GM18519 (cell line): ENCODE data around the gene POU3F1.

Source experiments
- ATAC-seq: cut with Tn5 transposase; IDR thresholded peaks from one replicate; pipeline ENCODE4 v1.9.1; 2021; ENCODE audit warnings: mild to moderate bottlenecking, moderate library complexity; ENCODE audit not compliant: unreplicated experiment, low FRiP score

POU3F1 gene

DNA sequence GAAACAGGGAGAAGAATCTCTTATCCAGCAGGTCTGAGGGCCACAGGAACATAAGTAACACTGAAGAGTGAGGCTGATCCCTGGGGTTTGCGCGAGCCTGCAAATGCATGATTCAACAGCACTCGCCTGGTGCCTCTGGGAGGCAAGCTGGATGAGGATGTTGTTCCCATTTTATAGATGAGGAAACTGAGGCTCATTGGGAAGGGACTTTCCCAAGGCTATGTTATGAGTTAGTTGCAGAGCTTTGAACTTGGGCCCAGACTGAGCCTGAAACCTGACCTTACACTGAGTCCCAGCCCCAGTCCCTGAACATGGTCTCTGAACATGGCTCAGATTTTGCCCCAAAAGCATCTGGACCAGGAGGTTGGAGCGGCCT is 27.7 kb upstream of the POU3F1 start:
- ATAC-seq = no peak

DNA sequence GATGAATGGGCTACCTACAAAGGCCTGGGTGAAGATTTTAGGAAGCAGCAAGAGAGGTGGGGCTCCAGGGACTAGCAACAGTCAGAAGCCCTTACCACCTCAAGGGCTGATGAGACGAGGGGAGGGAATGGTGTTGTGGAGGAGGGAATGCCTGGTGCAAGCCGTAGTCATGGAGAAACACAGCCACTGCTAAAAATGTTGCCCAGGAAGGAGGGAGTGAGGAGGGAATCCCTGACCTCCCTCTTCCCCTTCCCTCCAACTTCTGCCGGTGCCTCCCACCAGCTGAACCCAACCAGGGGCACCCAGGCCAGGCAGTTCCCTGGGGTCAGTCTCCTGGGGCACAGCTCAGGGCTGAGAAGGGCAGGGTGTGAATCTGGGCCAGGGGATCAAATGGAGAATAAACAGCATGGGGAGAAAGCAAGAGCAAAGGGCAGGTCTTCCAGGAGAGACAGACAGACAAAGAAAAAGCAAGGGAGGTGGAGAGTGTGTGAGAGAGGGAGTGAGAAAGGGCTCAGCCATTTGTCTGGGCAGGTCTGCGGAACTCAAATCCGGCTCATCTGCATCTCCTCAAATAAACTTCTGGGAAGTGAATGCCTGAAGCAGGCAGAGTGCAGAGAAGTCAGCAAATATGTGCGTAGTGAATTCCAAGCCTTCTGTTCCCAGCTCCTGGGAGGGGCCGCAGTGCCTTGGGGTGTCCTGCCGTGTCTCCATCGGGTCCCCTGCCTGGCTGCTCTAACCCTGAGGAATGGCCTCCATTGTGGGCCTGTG is 27.1 kb upstream of the POU3F1 start:
- ATAC-seq = no peak

DNA sequence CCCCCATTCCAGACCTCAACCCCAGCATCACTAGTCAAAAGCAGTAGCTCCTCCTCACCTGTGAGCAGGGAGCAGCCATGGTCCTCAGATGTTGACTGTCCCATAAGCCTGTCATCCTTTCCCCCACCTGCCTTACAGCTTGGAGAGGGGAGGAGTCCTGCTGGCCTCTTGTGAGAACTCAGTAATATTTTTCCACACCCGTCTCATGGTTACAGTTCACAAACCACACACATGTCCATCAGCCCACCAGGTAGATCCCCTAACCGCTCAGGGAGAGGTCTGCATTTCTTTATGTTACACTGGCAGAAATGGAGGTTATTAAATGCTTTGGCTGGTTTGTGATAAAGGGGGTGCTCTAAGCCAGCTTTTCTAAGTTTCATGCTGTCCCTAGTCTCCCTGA is 26.3 kb upstream of the POU3F1 start:
- ATAC-seq = no peak

DNA sequence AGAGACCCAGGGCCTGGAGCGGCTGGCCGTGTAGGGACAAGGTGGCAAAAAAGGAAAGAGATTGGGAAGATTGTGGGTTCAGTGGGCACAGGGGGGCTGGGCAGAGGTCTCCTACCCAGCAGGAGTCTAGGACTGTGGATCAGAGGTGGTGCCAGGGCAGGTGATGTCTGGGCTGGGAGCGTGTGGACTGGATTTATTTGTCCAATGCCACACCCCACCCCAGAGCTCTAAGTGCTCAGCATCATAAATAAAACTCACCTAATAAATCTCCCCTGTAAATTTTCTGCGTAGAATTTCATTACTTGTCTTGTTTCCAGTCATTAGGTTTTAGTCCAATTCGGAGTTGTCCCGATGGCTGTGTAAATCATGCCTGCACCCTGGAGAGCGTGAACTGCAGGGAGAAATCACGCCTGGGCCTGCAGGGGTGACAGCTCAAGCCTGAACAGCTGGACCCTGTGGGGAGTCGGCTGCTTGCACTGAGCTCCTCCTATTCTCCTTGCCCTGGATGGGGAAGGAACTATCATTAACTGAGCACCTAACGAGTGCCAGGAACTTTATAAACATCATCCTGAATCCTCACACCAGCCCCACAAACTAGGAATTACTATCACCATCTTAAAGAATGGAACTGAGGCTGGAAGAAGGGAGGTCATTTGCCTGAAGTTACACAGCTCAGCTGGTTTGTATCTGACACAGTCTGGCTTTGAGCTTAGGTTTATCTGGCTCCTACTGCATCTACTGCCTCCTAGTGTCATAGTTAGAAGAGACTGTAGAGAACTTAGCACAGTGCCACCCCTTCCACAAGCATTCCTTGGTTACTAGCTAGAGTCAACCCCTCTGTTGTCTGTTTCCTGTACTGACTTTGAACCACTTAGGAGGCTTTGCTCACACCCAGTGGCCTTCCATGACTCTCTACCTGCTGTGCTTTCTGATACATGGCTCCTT is 25.0 kb upstream of the POU3F1 start:
- ATAC-seq = no peak

DNA sequence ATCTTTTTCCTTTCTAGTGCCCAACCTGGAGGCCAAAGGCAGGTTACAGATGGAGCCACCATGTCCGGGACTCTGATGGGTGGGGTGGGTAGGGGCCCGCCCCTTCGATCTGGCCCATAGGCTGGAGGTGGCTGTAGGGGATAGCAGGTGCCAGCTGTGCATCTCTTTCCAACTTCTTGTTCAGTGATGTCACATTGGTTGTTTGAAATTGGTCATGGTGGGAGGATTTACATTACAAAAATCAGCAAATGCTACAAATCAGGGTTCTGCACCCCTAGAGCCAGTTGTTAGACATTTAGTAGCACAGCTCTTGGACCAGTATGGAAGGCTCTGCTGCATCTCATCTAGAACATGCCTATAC is 22.4 kb upstream of the POU3F1 start:
- ATAC-seq = no peak

DNA sequence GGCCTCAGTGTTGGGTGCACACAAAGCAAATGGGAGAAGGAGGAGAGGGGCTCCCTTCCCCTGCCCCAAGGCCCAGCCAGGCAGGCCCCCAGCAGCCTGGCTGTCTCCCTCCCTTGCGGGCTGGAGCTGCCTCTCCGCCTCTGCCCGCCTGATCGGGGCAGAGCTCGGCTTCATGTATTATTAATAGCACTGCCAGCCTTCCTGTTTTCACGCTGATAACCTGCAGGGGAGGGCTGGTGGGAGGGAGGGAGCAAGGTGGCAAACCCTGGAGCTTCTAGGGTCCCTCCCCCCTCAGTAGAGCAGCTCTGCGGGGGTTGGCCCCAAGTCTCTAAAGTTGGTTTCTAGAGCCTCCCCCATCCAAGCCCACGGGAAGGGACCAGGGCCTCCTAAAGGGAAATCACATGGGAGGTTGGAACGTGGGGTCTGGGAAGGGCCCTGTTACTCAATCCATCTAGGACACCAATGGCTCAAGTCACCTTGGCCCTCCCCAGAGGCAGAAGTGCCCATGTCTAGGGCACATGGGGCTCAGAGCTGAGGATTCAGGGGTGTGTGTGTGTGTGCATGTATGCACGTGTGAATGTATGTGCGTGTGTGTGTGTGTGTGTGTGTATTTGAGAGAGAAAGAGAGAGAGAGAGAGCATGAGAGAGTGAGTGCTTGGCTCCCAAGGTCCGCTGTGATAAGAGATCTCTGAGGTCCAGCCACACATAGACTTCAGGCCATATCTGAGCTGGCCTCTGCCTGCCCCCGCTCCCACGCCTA is 21.8 kb upstream of the POU3F1 start:
- ATAC-seq = no peak

DNA sequence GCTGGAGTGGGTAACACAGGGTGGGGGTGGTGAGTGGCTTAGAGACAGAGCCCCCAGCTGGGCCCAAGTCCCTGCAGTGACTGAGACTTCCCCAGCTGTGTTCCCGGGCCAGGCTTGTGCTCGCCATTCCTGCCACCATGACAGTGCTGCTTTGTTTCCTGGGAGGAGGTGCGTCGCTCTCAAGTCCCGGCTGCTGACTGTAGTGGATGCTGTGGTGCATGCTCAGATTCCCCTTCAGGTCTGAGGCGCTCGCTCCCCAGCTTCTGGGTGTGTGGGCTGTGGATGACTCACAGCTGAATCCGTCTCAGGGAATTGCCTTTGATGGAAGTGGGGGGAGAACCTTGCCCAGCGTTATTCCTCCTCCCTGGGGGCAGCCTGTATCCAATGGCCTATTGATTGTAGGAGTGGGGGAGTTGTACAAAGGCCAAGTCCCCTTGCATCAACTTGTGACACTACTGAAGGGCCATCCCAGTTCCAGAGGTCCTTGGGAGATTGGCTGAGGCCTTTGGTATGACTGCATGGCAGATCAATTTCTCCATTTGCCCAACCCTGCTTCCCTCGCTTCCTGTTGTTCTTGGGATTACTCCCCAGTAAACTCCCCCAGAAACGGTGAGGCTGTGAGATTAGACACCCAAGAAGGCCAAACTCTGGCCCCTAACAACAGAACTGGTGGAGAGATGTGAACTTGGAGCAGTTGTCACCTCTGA is 17.8 kb upstream of the POU3F1 start:
- ATAC-seq = no peak

DNA sequence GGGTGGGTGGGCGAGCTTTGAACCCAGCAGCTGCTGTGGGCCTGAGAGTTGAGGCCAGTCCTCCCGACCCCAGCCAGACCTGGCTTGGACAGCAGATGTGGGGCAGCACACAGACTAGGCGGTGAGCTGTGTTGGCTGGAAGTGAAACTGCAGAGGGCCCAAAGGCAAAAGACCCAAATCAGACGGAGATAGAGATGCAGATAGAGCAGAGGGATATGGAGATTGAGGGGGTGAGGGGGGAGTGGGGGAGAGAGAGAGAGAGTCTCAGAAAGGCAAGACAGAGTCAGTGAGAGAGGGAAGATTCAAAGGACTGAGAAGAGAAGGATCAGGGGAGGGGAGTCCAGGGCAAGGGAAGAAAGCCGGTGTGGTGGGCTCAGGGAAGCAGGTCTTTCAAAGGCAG is 17.0 kb upstream of the POU3F1 start:
- no peak for ATAC-seq

DNA sequence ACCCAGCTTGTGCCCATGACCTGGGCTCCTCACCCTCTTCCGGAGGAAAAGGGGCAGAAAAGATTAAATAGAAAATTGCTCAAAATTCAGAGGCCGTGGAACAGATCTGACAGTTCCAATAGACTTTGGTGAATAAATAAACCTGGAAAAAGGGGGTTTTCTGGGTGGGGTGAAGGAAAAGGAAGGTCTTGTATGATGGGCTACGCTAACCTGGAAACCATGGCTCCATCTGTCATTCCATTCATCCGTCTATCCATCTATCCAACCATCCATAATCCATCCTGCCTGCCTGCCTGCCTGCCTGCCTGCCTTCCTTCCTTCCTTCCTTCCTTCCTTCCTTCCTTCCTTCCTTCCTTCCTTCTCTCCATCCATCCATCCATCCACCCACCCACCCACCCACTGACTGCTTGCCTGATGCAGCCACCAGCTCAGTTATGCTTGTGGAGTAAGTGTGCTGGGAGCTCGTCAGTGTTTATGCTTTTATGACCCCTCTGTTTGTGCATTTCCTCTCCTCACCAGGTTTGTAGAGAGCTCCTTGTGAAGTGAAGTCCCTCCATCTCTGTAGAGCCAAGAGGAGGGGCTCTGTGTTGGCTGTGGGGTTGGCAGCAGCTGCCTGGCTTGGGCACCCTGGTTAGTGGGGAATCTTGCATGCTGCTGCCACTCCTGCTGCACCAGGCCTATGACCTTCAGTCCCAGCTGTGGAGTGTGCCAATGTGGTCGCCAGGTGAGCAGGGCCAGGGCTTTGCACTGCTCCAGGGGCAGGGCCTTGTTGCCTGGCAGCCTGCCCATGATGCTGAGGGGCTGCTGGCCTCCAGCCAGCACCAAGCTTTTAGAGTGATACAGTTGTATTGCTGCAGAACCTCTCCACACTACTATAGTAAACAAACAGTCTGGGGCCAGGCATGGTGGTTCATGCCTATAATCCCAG is 16.0 kb upstream of the POU3F1 start:
- ATAC-seq = no peak

DNA sequence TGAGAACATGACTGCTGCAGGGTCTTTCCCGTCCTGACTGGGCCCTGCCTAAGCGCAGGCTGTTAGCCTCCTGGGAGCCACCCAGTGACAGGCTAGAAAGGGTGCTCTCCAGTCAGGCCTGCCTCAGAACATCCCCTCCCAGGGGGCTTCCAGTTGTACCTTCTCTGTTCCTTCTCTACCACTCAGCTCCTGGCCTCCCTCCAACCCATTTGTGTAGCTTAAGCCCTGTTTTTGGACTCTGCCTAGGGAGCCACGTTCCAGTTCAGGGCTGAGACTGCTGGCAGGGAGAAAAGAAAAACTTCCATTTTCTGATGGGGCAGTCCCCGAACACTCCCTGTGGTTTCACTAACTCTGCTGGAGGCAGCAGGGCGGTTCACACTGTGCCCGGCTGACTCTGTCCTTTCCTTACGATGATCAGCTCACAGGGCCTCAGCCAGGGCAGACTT is 15.3 kb upstream of the POU3F1 start:
- ATAC-seq = no peak

DNA sequence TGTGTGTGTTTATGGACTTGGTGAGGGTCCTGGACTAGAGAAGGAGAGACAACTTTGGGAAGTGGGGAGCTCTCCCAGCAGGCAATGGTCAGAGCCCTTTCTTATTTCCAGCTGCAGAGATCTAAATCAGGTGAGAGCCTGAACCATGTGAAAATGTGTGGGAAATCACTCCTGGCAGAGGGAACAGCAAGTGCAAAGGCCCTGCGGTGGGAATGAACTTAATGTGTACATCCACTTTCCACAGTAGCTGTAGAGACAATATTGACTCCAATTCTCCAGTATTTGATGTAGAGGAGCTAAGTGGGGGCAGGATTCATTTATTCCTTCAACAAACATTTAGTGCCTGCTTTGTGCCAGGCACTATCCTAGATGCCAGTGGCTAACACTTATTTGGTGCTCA is 14.7 kb upstream of the POU3F1 start:
- ATAC-seq = no peak

DNA sequence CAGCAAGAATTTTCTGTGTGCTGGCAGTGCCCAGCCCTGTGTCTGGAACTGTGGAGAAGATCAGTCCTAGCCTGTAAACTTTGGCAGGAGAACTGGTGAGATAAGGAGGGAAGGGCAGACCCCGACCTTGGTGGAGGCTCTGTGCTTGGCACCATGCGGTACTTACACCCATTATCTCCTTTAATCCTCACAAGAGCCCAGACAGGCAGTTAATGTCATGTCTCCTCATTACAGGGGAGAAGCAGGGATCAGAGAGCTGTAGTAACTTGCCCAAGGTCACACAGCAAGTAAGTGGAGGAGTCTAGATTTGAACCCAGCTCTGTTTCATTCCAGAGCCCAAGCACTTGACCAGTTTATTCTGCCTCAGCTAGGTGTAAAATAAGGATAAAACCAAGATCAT is 13.9 kb upstream of the POU3F1 start:
- ATAC-seq = no peak

DNA sequence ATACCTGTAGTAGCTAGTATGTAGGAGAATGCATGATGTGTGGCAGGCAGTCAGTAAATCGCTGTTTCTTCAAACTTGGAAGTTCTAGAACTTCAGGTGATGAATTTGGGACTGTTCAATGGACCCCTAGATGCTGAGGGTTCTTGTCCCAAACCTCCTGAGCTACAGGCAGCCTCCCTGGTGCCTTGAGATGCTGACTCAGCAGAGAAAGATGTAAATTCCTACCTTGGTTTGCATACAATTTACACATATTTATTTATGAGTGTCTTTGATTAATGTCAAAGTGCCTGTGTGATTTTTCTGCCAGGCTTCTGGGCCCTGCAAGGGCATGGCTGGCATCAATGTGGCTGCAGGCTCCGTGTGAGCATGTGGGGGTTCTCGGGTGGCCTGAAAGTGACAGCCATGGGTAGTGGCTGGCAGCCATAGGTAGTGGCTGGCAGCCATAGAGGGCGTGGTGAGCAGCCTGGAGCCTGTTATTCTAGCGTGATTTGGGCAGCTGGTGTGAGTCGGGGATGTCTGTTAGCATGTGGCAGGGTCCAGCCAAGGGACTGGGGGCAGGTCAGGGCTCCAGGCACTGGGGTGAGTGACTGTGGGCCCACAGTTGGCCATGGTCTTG is 13.2 kb upstream of the POU3F1 start:
- no peak for ATAC-seq

DNA sequence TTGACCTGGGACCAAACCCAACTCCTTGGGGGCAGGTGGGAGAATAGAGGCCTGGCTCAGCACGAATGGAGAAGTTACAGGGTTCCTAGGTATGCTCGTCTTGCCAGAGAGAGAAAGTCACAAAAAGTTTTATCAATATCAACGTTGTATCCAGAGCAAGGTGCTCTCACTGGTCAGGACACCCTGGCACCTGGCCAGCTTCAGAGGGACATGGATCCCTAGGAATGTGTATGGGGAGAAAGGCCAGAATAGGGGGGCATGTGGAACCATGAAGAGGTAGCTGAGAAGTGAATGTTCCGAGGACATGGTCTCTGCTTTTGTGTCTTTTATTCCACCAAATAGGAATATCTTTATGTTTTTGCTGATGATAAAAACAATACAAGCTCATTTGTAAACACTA is 9.4 kb upstream of the POU3F1 start:
- no peak for ATAC-seq

DNA sequence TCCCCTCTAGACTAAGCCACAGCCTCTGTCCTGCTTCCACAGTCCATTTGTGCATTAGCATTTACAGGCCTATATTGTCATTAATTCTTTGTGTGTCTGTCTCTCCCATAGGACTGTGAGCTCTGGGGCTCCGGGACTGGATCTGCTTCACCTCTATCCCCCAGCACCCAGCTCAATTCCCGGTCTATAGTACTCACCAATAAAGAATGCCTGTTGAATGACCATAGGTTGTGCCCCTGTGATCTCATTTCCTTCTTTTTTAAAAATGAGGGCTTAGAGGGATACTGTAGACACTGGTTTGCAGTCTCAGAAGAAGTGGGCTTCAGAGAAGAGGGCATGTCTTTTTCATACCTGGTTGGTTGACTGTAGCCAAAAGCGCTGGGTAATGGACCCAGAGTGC is 8.8 kb upstream of the POU3F1 start:
- ATAC-seq = no peak

DNA sequence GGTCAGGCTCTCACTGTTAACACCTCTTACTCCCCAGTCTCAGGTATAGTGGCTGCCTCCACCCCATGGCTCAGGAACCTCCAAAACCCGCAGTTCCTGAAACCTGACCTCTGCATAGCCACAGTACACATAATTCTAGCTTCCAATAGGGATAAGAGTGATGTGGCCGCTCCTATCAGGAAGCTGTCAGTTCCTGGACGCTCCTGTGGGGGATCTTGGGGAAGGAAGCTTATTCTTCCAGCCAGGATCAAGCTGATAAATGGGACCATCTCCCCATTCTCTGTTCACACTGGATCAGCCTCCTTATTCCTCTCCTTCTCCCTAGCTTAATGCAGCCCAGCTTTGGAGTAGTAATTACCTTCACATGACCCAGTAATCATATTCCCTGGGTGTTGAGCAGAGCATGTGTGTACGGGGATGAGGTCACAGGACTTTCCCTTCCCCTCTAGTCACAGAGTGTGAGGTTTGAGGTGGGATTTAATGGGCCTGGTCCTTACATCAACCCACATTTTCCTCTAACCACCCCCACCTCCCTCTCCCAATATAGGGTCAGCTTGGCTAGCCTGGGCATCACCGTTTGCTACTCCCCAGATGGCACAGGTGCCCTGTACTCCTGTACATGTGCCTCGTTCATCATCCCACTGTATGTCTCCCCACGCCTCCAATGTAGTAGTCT is 7.0 kb upstream of the POU3F1 start:
- no peak for ATAC-seq

DNA sequence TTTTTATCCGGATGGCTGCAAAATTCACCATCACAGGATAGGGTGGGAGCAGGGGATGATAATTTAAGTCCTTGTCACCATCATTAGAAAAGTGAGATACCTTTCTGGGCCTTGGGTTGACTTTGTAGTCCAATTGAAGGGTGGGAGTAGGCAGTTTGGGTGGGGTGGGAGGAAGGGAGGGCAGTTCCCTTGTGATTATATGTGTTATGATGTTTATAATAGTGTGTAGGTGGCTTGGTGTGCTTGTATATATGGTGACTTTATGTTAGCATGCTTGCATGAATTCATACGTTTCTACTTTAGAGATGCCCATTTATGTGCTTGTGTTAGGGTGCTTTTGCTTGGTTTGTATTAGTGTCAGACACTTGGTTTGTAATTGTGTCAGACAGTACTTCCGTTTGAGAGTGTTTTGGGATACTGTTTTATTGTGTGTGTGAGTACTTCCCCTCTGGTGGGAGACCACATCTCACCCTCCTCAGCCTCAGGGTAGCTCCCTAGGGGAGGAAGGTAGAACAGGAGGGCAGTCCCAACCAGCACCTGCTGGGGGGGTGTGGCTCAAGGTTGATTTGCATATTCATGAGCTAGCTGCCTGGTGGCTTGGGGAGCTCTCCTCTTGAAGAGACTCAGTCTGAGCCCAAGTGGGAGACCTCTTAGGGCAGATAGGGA is 6.3 kb upstream of the POU3F1 start:
- ATAC-seq = no peak

DNA sequence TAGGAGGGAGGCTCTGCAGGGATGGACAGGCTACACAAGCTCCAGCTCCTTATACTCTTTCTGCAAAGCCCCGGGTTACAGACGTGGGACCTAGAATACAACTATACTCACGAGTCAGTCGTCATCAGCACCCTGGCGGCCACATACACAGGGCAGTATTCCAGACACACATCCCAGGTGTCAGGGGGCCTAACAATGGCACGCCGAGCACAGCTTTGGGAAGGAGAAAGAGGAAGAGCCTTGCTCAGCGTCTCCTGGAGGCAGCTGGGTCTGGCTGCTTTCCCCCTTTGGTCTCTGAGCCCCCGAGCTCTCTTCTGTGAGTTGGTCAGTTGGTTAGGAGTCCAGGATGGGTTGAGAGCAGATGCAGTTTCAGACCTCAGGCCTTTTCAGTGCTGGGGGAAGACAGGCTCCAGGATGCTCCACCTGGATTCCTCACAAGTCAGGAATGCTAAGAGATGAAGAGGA is 4.5 kb upstream of the POU3F1 start:
- ATAC-seq = no peak
